A673 (cell line): ENCODE measurements around the gene STXBP2.

Experiments
- EZH2 ChIP-seq: fragments of 200-600 bp; sonication (generic); IDR thresholded peaks from 2 replicates; pipeline ENCODE4 v1.6.1; 2017; ENCODE audit warnings: borderline replicate concordance, low read depth, mild to moderate bottlenecking, mixed read lengths, antibody characterized with exemption, low read length; ENCODE audit not compliant: poor library complexity, severe bottlenecking
- TF ChIP-seq, protein P1 (sequence below): fragments of 300-800, 200-600 bp; sonication (generic); conservative IDR thresholded peaks from 2 replicates; pipeline ENCODE4 v1.5.1; 2017; ENCODE audit warnings: low read depth, mild to moderate bottlenecking, antibody characterized with exemption, low read length, moderate library complexity, mixed read lengths

DNA sequence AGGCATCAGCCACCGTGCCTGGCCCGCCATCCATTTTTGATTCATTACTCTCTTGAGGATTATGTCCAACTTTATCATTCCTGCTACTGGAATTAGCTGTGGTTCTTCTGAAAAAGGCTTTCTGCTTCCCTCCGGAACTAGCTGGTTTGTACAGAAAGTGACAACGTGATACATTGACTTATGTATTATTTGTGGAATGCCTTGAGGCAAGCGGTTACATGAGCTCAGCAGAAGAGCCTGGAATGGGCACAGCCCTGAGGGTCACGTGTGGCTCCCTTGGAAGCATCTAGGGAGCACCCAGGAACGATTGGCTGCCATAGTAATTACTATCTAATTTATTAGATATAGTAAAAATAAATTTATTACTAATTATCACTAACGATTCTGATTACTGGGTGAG, 17.5 kb downstream of the STXBP2 start:
- TF ChIP-seq, protein P1, sequence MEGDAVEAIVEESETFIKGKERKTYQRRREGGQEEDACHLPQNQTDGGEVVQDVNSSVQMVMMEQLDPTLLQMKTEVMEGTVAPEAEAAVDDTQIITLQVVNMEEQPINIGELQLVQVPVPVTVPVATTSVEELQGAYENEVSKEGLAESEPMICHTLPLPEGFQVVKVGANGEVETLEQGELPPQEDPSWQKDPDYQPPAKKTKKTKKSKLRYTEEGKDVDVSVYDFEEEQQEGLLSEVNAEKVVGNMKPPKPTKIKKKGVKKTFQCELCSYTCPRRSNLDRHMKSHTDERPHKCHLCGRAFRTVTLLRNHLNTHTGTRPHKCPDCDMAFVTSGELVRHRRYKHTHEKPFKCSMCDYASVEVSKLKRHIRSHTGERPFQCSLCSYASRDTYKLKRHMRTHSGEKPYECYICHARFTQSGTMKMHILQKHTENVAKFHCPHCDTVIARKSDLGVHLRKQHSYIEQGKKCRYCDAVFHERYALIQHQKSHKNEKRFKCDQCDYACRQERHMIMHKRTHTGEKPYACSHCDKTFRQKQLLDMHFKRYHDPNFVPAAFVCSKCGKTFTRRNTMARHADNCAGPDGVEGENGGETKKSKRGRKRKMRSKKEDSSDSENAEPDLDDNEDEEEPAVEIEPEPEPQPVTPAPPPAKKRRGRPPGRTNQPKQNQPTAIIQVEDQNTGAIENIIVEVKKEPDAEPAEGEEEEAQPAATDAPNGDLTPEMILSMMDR = no peak
- TF ChIP-seq EZH2 = no peak
